ENCODE data around the gene TMEM87B.
A peak's percentile ranks its signal among the peaks of the same experiment; 100 is the strongest.

The TMEM87B gene

GRCh38 chr2:112152476-112153178 is 97.6 kb downstream of the TMEM87B start:
- no peak for DNase-seq

GRCh38 chr2:112153179-112153490 is 98.1 kb downstream of the TMEM87B start:
- no peak for DNase-seq

GRCh38 chr2:112153501-112153900 is 98.4 kb downstream of the TMEM87B start:
- no peak for DNase-seq

GRCh38 chr2:112154246-112155117 is 99.4 kb downstream of the TMEM87B start:
- DNase-seq: peak; percentile 23

- DNase-seq: peak; percentile 48
These were observed 100.5 kb downstream of the TMEM87B start for GRCh38 chr2:112155331-112156151.

GRCh38 chr2:112156152-112156986 is 101.3 kb downstream of the TMEM87B start:
- peak; percentile 48 for DNase-seq

GRCh38 chr2:112157472-112157871 is 102.4 kb downstream of the TMEM87B start:
- DNase-seq: no peak

GRCh38 chr2:112159454-112159921 is 104.4 kb downstream of the TMEM87B start:
- DNase-seq: no peak

GRCh38 chr2:112160283-112161250 is 105.5 kb downstream of the TMEM87B start:
- no peak for DNase-seq

GRCh38 chr2:112161431-112162145 is 106.5 kb downstream of the TMEM87B start:
- DNase-seq: no peak

- no peak for DNase-seq
These were observed 107.3 kb downstream of the TMEM87B start for GRCh38 chr2:112162341-112162740.

- no peak for DNase-seq
These were observed 107.9 kb downstream of the TMEM87B start for GRCh38 chr2:112162956-112163355.

- no peak for DNase-seq
These were observed 108.5 kb downstream of the TMEM87B start for GRCh38 chr2:112163541-112163981.

GRCh38 chr2:112164876-112165275 is 109.8 kb downstream of the TMEM87B start:
- DNase-seq: no peak

- no peak for DNase-seq
These were observed 110.2 kb downstream of the TMEM87B start for GRCh38 chr2:112165296-112165695.

- no peak for DNase-seq
These were observed 111.9 kb downstream of the TMEM87B start for GRCh38 chr2:112166806-112167499.

GRCh38 chr2:112168422-112169124 is 113.5 kb downstream of the TMEM87B start:
- no peak for DNase-seq
